Calu3 (cell line): ENCODE measurements around the gene SPTBN4. TPM values are rescaled to one million over a fixed set of nuclear protein-coding genes. Genes with fewer than 3 reads are reported as not detected.
A peak's percentile ranks its signal among the peaks of the same experiment; 100 is the strongest.

Experiments used
- BruUV-seq: library from RNA; stranded (reverse); fragments of 400-500 nt; replicated peaks from 2 replicates; lab custom pipeline; 2021; lab: Mats Ljungman, UMichigan
- CTCF ChIA-PET: fragments of 300-600 bp; sonication (Branson Sonifier 250); formaldehyde crosslinking; loops from one replicate; lab custom pipeline; 2022; ENCODE audit warnings: antibody characterized with exemption; lab: Charles Lee
- DNase-seq: peaks from one replicate; pipeline ENCODE4 v3.0.0; 2022
- H3K27ac Mint-ChIP-seq: one replicate; pipeline ENCODE4 v1.8.0; 2022; ENCODE audit warnings: mixed read lengths; ENCODE audit not compliant: unreplicated experiment
- H3K27me3 Mint-ChIP-seq: one replicate; pipeline ENCODE4 v1.8.0; 2022; ENCODE audit warnings: mixed read lengths; ENCODE audit not compliant: unreplicated experiment
- H3K36me3 Mint-ChIP-seq: one replicate; pipeline ENCODE4 v1.8.0; 2022; ENCODE audit warnings: mild to moderate bottlenecking, moderate library complexity, mixed read lengths; ENCODE audit not compliant: insufficient read depth, unreplicated experiment
- H3K4me1 Mint-ChIP-seq: one replicate; pipeline ENCODE4 v1.8.0; 2022; ENCODE audit warnings: mild to moderate bottlenecking, low read depth, mixed read lengths; ENCODE audit not compliant: unreplicated experiment
- H3K4me3 Mint-ChIP-seq: one replicate; pipeline ENCODE4 v1.8.0; 2022; ENCODE audit warnings: mild to moderate bottlenecking, low read depth, moderate library complexity, mixed read lengths; ENCODE audit not compliant: unreplicated experiment
- H3K9me3 Mint-ChIP-seq: one replicate; pipeline ENCODE4 v1.8.0; 2022; ENCODE audit warnings: low read depth, mixed read lengths; ENCODE audit not compliant: unreplicated experiment
- intact Hi-C: fragments of 100-400 bp; cut with micrococcal nuclease; formaldehyde crosslinking; loops from one replicate; pipeline ENCODE4 v1.10.0; 2022; ENCODE audit not compliant: unreplicated experiment
- total RNA-seq: library from RNA; stranded (reverse); gene quantifications from 2 replicates; pipeline ENCODE4 v1.2.3, GENCODE V29; 2022
- TF ChIP-seq, protein P1 (sequence below): fragments of 200-600 bp; IDR thresholded peaks from one replicate; pipeline ENCODE4 v1.8.0; 2022; ENCODE audit warnings: antibody characterized with exemption; ENCODE audit not compliant: unreplicated experiment

SPTBN4 gene
- total RNA-seq, 1 experiment from 2014 or later, result 0.80 TPM

DNA sequence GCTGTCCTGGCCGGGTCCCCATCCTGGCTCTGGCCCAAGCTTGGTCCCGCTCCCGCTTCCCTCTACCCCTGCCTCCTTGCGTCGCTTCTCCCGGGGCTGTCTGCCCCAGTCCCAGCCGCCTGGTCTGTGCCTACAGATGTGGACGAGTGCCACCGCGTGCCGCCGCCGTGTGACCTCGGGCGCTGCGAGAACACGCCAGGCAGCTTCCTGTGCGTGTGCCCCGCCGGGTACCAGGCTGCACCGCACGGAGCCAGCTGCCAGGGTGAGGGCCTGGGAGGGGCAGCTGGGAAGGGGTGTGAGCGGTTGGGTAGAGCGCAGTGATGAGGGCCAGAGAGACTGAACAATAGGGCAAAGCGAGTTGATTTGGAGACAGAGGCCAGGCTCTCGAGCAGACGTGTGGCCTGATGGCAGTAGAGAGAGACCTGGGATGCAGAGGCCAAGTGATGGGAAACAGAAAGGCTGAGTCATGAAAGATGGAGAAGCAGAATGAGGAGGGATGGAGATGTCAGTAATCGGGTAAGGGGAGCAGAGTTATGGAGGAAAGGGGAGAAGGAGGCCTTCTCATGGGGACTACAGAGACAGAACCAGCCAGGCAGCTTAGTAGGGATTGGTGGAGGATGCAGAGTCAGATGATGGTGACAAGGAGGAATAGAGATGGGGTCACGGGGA, 143.7 kb downstream of the SPTBN4 start:
- Mint-ChIP-seq H3K27ac (no peak overlapping the region), H3K4me1 (peaks cover 45% of the 10 kb centered on the region), H3K9me3 (no peaks in the 10 kb centered on the region), H3K27me3 (peaks cover 49% of the 10 kb centered on the region), H3K36me3 (peaks cover 59% of the 10 kb centered on the region), H3K4me3 (peak overlapping the region; percentile 64)
- no peak for DNase-seq
- TF ChIP-seq, protein P1, sequence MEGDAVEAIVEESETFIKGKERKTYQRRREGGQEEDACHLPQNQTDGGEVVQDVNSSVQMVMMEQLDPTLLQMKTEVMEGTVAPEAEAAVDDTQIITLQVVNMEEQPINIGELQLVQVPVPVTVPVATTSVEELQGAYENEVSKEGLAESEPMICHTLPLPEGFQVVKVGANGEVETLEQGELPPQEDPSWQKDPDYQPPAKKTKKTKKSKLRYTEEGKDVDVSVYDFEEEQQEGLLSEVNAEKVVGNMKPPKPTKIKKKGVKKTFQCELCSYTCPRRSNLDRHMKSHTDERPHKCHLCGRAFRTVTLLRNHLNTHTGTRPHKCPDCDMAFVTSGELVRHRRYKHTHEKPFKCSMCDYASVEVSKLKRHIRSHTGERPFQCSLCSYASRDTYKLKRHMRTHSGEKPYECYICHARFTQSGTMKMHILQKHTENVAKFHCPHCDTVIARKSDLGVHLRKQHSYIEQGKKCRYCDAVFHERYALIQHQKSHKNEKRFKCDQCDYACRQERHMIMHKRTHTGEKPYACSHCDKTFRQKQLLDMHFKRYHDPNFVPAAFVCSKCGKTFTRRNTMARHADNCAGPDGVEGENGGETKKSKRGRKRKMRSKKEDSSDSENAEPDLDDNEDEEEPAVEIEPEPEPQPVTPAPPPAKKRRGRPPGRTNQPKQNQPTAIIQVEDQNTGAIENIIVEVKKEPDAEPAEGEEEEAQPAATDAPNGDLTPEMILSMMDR, result no peak
- intact Hi-C loops, result no loop called here
- BruUV-seq, result no TSS peak
- CTCF ChIA-PET, result interaction anchor here (0.5 to 0.9 kb wide), 2 partner anchors 10 to 162 kb away, joined by 3 to 4 read pairs; no protein-coding TSS in a partner anchor

- Mint-ChIP-seq H3K27me3 (peaks cover 49% of the 10 kb centered on the region), H3K4me1 (peaks cover 40% of the 10 kb centered on the region), H3K9me3 (no peaks in the 10 kb centered on the region), H3K27ac (no peak overlapping the region), H3K36me3 (peaks cover 53% of the 10 kb centered on the region), H3K4me3 (no peak overlapping the region)
- TF ChIP-seq, protein P1, result no peak
- intact Hi-C loops, result no loop called here
- CTCF ChIA-PET, result no interaction called here
- no TSS peak for BruUV-seq
- DNase-seq, result no peak
Observed at GRCh38 chr19:40611096-40611495, 144.3 kb downstream of the SPTBN4 start.

GRCh38 chr19:40611900-40612698, 145.3 kb downstream of the SPTBN4 start:
- Mint-ChIP-seq H3K4me3 (no peak overlapping the region), H3K9me3 (no peaks in the 10 kb centered on the region), H3K4me1 (peaks cover 38% of the 10 kb centered on the region), H3K36me3 (peaks cover 52% of the 10 kb centered on the region), H3K27ac (no peak overlapping the region), H3K27me3 (peaks cover 44% of the 10 kb centered on the region)
- TF ChIP-seq, protein P1, result no peak
- no peak for DNase-seq
- CTCF ChIA-PET, result no interaction called here
- intact Hi-C loops, result no loop called here
- BruUV-seq, result no TSS peak

DNA sequence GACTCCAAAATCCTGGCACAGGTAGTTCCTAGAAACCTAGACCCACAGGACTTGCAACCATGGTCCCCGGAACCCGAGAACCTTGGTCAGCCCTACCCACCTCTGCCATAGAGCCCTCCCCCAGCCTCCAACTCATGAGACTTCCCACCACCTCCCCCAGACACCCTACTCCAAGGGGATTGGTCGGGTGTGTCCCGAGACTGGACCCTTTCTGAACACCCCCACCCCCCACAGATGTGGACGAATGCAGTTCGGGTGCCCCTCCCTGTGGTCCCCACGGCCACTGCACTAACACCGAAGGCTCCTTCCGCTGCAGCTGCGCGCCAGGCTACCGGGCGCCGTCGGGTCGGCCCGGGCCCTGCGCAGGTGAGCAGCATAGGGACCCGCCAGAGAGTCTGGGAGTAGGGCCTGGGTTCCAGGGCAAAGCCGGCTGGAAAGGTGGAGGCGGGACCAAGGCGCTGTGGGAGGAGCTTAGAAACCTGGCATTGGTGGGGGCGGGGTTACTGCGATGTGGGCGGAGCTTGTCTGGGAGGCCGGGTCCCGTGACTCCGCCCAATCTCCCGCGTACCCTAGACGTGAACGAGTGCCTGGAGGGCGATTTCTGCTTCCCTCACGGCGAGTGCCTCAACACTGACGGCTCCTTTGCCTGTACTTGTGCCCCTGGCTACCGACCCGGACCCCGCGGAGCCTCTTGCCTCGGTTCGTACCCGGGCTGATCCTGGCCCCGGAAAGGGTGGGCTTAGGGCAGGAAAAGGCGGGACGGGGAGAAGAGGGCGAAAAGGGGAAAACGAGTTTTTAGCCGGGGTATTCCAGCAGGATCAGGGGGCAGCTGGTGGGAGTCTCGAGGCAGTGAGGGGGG, 146.3 kb downstream of the SPTBN4 start:
- CTCF ChIA-PET, result no interaction called here
- H3K4me1 Mint-ChIP-seq, result peaks cover 31% of the 10 kb centered on the region
- BruUV-seq, result no TSS peak
- peaks cover 44% of the 10 kb centered on the region for H3K36me3 Mint-ChIP-seq
- no peak overlapping the region for H3K27ac Mint-ChIP-seq
- TF ChIP-seq, protein P1, result no peak
- H3K27me3 Mint-ChIP-seq, result peaks cover 34% of the 10 kb centered on the region
- H3K9me3 Mint-ChIP-seq, result no peaks in the 10 kb centered on the region
- H3K4me3 Mint-ChIP-seq, result peak overlapping the region; percentile 58
- DNase-seq, result no peak
- intact Hi-C loops, result no loop called here
